OCI-LY1 (cell line): ENCODE data around the gene DMD.

Experiments
- H2AFZ ChIP-seq: fragments of 200-600 bp; sonication (generic), shearing (Covaris generic); 2 replicates; pipeline ENCODE4 v1.6.0; 2014; ENCODE audit warnings: antibody characterized with exemption, mild to moderate bottlenecking, low read length
- H3F3A ChIP-seq: fragments of 200-600 bp; sonication (generic), shearing (Covaris generic); 2 replicates; pipeline ENCODE4 v1.6.0; 2014; ENCODE audit warnings: mild to moderate bottlenecking, antibody characterized with exemption, low read length, moderate library complexity; ENCODE audit not compliant: insufficient read depth
- H3K27ac ChIP-seq: fragments of 200-600 bp; sonication (generic); 2 replicates; pipeline ENCODE4 v1.5.1; 2014; ENCODE audit warnings: low read length, mixed run types, mild to moderate bottlenecking, low read depth; ENCODE audit not compliant: poor library complexity, severe bottlenecking
- H3K27me3 ChIP-seq: fragments of 200-600 bp; sonication (generic); 2 replicates; pipeline ENCODE4 v1.6.0; 2014; ENCODE audit warnings: antibody characterized with exemption, mild to moderate bottlenecking, low read length, moderate library complexity; ENCODE audit not compliant: insufficient read depth
- H3K36me3 ChIP-seq: fragments of 200-600 bp; sonication (generic); 2 replicates; pipeline ENCODE4 v1.6.1; 2014; ENCODE audit warnings: mild to moderate bottlenecking, antibody characterized with exemption, low read length, moderate library complexity, mixed read lengths; ENCODE audit not compliant: insufficient read depth
- H3K4me1 ChIP-seq: fragments of 200-600 bp; sonication (generic); 2 replicates; pipeline ENCODE4 v1.5.1; 2014; ENCODE audit warnings: mild to moderate bottlenecking, low read length, moderate library complexity; ENCODE audit not compliant: insufficient read depth, severe bottlenecking
- H3K4me2 ChIP-seq: fragments of 200-600 bp; sonication (generic), shearing (Covaris generic); 2 replicates; pipeline ENCODE4 v1.6.1; 2014; ENCODE audit warnings: low read length
- H3K4me3 ChIP-seq: fragments of 200-600 bp; sonication (generic); 2 replicates; pipeline ENCODE4 v1.5.1; 2014; ENCODE audit warnings: low read length, low read depth, mild to moderate bottlenecking, mixed read lengths; ENCODE audit not compliant: poor library complexity, severe bottlenecking
- H3K79me2 ChIP-seq: fragments of 200-600 bp; shearing (Covaris generic); 2 replicates; pipeline ENCODE4 v1.6.1; 2016; ENCODE audit warnings: mixed run types, low read length, mixed read lengths; ENCODE audit not compliant: insufficient read depth
- H3K9ac ChIP-seq: fragments of 200-600 bp; sonication (generic), shearing (Covaris generic); 2 replicates; pipeline ENCODE4 v1.6.1; 2014; ENCODE audit warnings: mild to moderate bottlenecking, low read length, mixed read lengths
- H3K9me2 ChIP-seq: fragments of 200-600 bp; sonication (generic), shearing (Covaris generic); 2 replicates; pipeline ENCODE4 v1.6.1; 2014; ENCODE audit warnings: low read depth, mild to moderate bottlenecking, low read length, mixed read lengths
- H3K9me3 ChIP-seq: fragments of 200-600 bp; shearing (Covaris generic); 2 replicates; pipeline ENCODE4 v1.6.1; 2014; ENCODE audit warnings: low read length, mixed read lengths
- H4K20me1 ChIP-seq: fragments of 200-600 bp; sonication (generic), shearing (Covaris generic); 2 replicates; pipeline ENCODE4 v1.6.0; 2016; ENCODE audit warnings: mild to moderate bottlenecking, low read length; ENCODE audit not compliant: insufficient read depth
- EZH2 ChIP-seq: fragments of 200-600 bp; sonication (generic), shearing (Covaris generic); IDR thresholded peaks from 2 replicates; pipeline ENCODE4 v1.8.0; 2017; ENCODE audit warnings: borderline replicate concordance, mixed run types, mild to moderate bottlenecking, antibody characterized with exemption, low read length, moderate library complexity, mixed read lengths
- TF ChIP-seq, protein P1 (sequence below): fragments of 200-600 bp; sonication (generic), shearing (Covaris generic); IDR thresholded peaks from 2 replicates; pipeline ENCODE4 v1.5.1; 2017; ENCODE audit warnings: mild to moderate bottlenecking, antibody characterized with exemption, low read length, moderate library complexity, mixed read lengths

The DMD gene

GRCh38 chrX:31433856-31434255 lies 1777.5 kb downstream of the DMD start:
- Histone ChIP-seq H4K20me1 (no peaks in the 10 kb centered on the region), H3K9me3 (no peaks in the 10 kb centered on the region), H3K4me2 (no peak overlapping the region), H3K27me3 (no peaks in the 10 kb centered on the region), H3K79me2 (no peaks in the 10 kb centered on the region), H3K4me3 (no peak overlapping the region), H3K36me3 (no peaks in the 10 kb centered on the region), H3K4me1 (no peaks in the 10 kb centered on the region), H3K27ac (no peak overlapping the region), H3K9me2 (no peaks in the 10 kb centered on the region), H3K9ac (no peak overlapping the region), H3F3A (no peaks in the 10 kb centered on the region), H2AFZ (no peak overlapping the region)
- no peak for TF ChIP-seq EZH2
- TF ChIP-seq, protein P1, sequence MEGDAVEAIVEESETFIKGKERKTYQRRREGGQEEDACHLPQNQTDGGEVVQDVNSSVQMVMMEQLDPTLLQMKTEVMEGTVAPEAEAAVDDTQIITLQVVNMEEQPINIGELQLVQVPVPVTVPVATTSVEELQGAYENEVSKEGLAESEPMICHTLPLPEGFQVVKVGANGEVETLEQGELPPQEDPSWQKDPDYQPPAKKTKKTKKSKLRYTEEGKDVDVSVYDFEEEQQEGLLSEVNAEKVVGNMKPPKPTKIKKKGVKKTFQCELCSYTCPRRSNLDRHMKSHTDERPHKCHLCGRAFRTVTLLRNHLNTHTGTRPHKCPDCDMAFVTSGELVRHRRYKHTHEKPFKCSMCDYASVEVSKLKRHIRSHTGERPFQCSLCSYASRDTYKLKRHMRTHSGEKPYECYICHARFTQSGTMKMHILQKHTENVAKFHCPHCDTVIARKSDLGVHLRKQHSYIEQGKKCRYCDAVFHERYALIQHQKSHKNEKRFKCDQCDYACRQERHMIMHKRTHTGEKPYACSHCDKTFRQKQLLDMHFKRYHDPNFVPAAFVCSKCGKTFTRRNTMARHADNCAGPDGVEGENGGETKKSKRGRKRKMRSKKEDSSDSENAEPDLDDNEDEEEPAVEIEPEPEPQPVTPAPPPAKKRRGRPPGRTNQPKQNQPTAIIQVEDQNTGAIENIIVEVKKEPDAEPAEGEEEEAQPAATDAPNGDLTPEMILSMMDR, result no peak

- no peak overlapping the region for H3K9ac ChIP-seq
- H3K4me1 ChIP-seq, result no peaks in the 10 kb centered on the region
- no peak overlapping the region for H3K4me3 ChIP-seq
- no peak overlapping the region for H3K4me2 ChIP-seq
- H3K27ac ChIP-seq, result no peak overlapping the region
- no peaks in the 10 kb centered on the region for H3F3A ChIP-seq
- no peaks in the 10 kb centered on the region for H4K20me1 ChIP-seq
- H3K27me3 ChIP-seq, result no peaks in the 10 kb centered on the region
- no peak overlapping the region for H2AFZ ChIP-seq
- H3K9me2 ChIP-seq, result no peaks in the 10 kb centered on the region
- no peaks in the 10 kb centered on the region for H3K36me3 ChIP-seq
- TF ChIP-seq, protein P1, result no peak
- no peak for TF ChIP-seq EZH2
- no peaks in the 10 kb centered on the region for H3K79me2 ChIP-seq
- H3K9me3 ChIP-seq, result no peaks in the 10 kb centered on the region
Observed at GRCh38 chrX:31429915-31430314, 1781.4 kb downstream of the DMD start.

GRCh38 chrX:31423609-31424189 lies 1787.7 kb downstream of the DMD start:
- Histone ChIP-seq H3K4me1 (no peaks in the 10 kb centered on the region), H2AFZ (no peak overlapping the region), H3K27ac (no peak overlapping the region), H3K4me3 (no peak overlapping the region), H3F3A (no peaks in the 10 kb centered on the region), H3K9me2 (no peaks in the 10 kb centered on the region), H3K9me3 (no peaks in the 10 kb centered on the region), H3K79me2 (no peaks in the 10 kb centered on the region), H3K27me3 (no peaks in the 10 kb centered on the region), H3K9ac (no peak overlapping the region), H3K4me2 (no peak overlapping the region), H3K36me3 (no peaks in the 10 kb centered on the region), H4K20me1 (no peaks in the 10 kb centered on the region)
- no peak for TF ChIP-seq EZH2
- TF ChIP-seq, protein P1, result peak; percentile 58
